Measurements from ENCODE around the gene KIF3B. TPM values are rescaled to one million over a fixed set of nuclear protein-coding genes. Genes with fewer than 3 reads are reported as not detected.

The KIF3B gene
- total and polyA plus RNA-seq, 8 donors: 11.0 to 35.4 (median 25.7) TPM

GRCh38 chr20:32356622-32357374 is 79.3 kb downstream of the KIF3B start:
- peak overlapping the region; percentile 94 to 98 (median 96) for H3K27ac ChIP-seq
- WGBS, 2 donors: 20 to 23% methylated on average over 13 of the region's 13 CpGs
- FAIRE-seq (no peak), ATAC-seq (no peak), DNase-seq (no peak)
- intact Hi-C loops (cut with DNase I): no loop called here
- no peak for TF ChIP-seq CTCF (IDR thresholded peaks at IDR 0.05)
- H3K9me3 ChIP-seq: no peaks in the 10 kb centered on the region
- H3K4me1 ChIP-seq: peaks cover 5 to 24% (median 14%) of the 10 kb centered on the region in 3 donors
- no peaks in the 10 kb centered on the region for H3K27me3 ChIP-seq
- no peaks in the 10 kb centered on the region for H3K36me3 ChIP-seq
- H3K4me3 ChIP-seq: peak overlapping the region in 2 of 4 donors; percentile 79 to 94

GRCh38 chr20:32357375-32357868 is 80.0 kb downstream of the KIF3B start:
- TF ChIP-seq CTCF (IDR thresholded peaks at IDR 0.05): no peak
- Histone ChIP-seq H3K4me3 (peak overlapping the region; percentile 19 to 94 (median 79)), H3K27me3 (no peaks in the 10 kb centered on the region), H3K4me1 (peaks cover 6 to 30% (median 16%) of the 10 kb centered on the region in 3 donors), H3K27ac (peak overlapping the region; percentile 94 to 98 (median 96)), H3K9me3 (no peaks in the 10 kb centered on the region), H3K36me3 (no peaks in the 10 kb centered on the region)
- WGBS, 2 donors: 0 to 1% methylated on average over 11 of the region's 11 CpGs
- FAIRE-seq: no peak
- DNase-seq: peak in 4 of 6 donors; percentile 32 to 47 (median 40)
- intact Hi-C loops (cut with DNase I): no loop called here
- ATAC-seq: peak; percentile 14 to 30 (median 24)

- intact Hi-C loops (cut with DNase I): no loop called here
- peak within 1 kb of the TSS; percentile 94 to 98 (median 96) for H3K27ac ChIP-seq
- peak; percentile 92 to 95 (median 92) for ATAC-seq
- peak; percentile 98 to 99 (median 98) for DNase-seq
- TF ChIP-seq CTCF (IDR thresholded peaks at IDR 0.05): no peak
- 0 to 1% methylated on average over 60 to 83 of the region's 83 CpGs for WGBS, 2 donors
- FAIRE-seq: no peak
- no peaks in the 10 kb centered on the region for H3K36me3 ChIP-seq
- H3K27me3 ChIP-seq: no peaks in the 10 kb centered on the region
- H3K9me3 ChIP-seq: no peaks in the 10 kb centered on the region
- H3K4me1 ChIP-seq: peaks cover 12 to 37% (median 22%) of the 10 kb centered on the region in 3 donors
- peak within 1 kb of the TSS; percentile 79 to 94 (median 86) for H3K4me3 ChIP-seq
Observed at GRCh38 chr20:32357869-32358631, 80.6 kb downstream of the KIF3B start, which contains the start of gene ASXL1. Gene ASXL1, plus strand, starts transcription at chr20:32358331. Its CDS starts 445 bp downstream, at chr20:32358776.

- FAIRE-seq (no peak), ATAC-seq (no peak), DNase-seq (peak in 1 of 6 donors; percentile 87)
- H3K27me3 ChIP-seq: no peaks in the 10 kb centered on the region
- H3K4me3 ChIP-seq: peak overlapping the region; percentile 79 to 94 (median 86)
- H3K9me3 ChIP-seq: no peaks in the 10 kb centered on the region
- peak overlapping the region; percentile 82 to 98 (median 96) for H3K27ac ChIP-seq
- H3K4me1 ChIP-seq: peaks cover 13 to 42% (median 27%) of the 10 kb centered on the region in 3 donors
- WGBS, 2 donors: 1% methylated on average over 35 of the region's 35 CpGs; no CpG with 5 or more reads in 1 of the 2 donors
- H3K36me3 ChIP-seq: no peaks in the 10 kb centered on the region
- intact Hi-C loops (cut with DNase I): no loop called here
- TF ChIP-seq CTCF (IDR thresholded peaks at IDR 0.05): no peak
Observed at GRCh38 chr20:32358632-32358882, 81.1 kb downstream of the KIF3B start.

Data from pancreas (tissue), 10 donors.